HK-2 (cell line): ENCODE data around the gene FGF11.
"Not testable (repeated sequence)": the region's sequence is repeated elsewhere in the genome, so short reads cannot be mapped to it uniquely, and the experiment has no call there.

ENCODE experiments used
- DNase-seq: peaks from one replicate; pipeline ENCODE4 v3.0.0-alpha.2; 2018; ENCODE audit not compliant: unreplicated experiment

FGF11 gene

DNA sequence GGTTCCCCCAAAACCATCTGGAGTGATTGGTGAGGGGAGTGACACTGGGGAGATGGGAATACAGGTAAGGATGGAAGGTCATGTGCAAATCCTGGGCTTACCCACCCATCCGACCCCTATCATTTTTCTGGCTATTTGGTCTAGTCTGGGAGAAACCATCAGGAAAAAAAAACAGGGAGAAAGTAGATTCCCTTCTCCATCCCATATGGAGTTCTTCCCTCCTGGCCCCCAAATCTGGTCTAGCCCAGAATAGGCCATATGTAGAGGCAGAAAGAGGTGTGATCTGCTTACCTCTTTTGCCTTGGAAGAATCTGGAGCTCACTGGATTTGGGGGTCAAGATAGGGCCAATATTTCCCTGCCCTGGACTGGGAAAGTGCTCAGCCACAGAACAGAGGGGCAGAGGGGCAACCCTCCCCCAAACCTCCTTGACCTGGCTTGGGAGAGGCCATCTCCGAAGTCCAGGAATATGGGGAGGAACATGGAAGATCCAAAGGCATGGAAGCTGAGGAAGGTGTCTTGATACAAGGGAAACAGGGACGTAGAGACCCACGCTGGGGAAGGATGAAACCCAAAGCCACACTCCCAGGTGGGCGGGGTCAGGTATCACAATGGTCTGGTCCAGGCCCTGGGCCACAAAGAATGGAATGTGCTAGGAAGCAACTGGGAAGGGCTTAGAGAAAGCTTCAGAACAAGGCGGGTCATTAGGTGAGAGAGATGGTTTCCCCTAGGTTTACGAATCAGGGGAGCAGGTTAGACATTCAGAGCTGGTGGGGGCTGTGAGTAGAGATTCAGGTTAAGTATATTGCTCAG is 21.7 kb downstream of the FGF11 start:
- no peak for DNase-seq

DNA sequence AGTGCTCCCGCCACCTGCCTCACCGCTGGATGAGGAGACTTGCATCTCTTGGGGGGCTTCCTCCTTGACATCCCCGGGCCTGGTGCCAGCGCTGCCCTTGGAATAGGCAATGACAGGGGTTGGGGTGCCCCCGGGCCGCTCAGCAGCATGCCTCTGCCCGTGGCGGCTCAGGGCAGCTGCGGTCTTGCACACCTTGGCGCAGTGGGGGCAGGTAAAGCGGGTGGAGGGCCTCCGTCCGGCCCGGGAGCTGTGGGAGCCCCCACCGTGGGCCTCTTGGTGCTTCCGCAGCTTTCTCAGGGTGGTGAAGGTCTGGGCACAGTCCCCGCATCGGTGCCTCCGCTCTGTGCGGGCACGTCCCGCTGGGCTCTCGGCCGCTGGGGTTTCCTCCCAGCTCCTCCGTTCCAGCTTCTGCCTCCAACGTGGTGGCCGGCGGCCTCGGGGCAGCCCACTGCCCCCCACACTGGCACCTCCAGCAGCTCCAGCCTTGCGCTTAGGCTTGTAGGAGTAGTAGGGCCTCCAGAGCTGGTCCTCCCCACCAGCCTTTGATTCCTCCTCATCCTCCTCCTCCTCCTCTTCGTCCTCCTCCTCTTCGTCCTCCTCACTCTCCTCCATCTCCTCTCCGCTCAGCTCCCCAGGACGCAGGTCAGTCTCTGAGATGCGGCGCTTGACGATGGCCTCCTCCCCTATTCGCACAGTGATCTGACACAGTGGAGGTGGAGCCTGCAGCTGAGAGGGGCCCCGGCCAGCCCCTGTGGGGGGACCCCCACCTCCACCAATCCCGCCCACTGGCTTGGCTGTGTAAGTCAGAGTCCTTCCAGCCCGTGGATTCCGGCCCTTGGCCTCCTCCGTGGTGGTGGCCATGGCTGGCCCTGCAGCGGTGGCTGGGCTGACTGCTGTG is 23.4 kb downstream of the FGF11 start:
- no peak for DNase-seq

DNA sequence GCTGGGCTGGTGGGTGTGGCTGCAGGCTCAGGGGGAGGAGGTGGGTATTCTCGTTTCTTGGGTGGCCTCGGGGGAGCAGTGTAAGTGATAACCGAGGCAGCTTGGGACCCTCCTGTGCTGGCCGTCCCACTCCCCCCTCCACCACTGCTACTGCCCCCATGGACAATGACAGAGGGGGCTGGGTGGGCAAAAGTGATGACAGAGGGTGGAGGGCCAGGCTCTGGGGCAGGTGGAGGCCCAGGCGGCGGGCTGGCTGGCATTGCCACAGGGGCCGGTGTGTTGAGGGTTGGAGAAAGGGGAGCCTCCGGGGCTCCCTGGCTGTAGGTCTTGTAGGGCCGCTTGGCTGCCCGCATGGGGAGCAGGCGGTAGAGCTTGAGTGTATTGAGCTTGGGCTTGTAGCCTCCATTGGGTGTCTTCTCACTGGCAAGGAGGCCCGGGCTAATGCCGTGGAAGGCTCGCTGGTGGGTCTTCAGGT is 24.1 kb downstream of the FGF11 start:
- DNase-seq = no peak

DNA sequence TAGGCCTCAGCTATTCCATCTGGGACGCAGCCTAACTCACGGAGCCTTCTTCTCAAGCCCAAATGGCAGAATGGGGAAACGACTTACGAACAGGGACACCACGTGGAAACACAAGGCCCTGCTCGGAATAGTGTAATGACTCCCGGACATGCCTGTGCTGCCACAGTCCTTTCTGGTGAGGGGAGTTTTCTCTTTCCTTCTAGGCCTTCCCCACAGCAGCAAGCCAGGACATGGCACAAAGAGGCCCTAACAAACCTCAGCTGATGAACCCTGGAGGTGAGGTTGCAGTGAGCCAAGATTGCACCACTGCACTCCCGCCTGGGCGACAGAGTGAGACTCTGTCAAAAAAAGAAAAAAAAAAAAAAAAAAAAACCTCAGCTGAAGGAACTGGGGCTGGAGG is 24.8 kb downstream of the FGF11 start:
- DNase-seq = no peak

DNA sequence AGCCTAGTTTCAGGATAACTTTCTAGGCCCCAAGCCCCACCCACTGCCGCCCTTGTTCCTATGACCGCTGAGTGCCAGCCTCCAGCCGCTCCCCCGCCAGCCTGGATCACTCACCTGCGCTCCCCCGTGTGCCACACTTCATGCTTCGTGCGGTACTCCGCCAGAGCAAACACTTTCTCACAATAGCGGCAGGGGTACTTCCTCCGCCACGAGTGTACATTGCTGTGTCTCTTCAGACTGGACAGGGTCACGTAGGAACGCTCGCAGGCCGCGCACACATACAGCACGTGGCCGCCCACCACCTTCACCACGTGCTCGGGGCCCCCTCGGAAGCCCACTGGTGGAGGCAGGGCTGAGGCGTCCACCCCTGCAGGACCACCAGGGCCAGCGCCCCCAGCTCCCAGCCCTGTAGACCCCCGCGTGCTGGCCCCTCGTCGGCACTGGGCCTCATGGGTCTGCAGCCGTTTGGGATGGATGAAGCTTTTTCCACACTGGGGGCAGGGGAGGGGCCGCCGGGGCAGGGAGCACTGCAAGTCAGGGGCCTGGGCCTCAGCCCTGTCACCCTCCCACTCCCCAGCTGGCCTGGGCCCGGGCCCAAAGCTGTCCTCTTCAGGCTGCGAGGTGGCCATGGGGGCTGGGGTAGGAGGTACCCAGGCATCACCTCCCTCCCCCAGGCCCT is 26.4 kb downstream of the FGF11 start:
- no peak for DNase-seq

DNA sequence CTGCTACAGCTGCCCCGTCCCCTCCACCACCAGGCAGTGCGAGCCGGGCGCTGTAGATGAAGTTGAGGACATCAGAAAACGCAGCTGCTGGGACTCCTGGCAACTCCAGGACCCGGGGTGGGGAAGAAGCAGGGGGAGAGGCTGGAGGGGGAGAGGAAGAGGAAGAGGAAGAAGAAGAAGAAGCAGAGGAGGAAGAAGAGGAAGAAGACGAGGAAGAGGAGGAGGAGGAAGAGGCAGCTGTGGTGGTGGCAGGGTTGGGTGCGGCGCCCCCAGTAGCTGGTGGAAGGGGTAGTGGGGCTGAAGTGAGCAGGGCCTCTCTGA is 27.0 kb downstream of the FGF11 start:
- DNase-seq = no peak

DNA sequence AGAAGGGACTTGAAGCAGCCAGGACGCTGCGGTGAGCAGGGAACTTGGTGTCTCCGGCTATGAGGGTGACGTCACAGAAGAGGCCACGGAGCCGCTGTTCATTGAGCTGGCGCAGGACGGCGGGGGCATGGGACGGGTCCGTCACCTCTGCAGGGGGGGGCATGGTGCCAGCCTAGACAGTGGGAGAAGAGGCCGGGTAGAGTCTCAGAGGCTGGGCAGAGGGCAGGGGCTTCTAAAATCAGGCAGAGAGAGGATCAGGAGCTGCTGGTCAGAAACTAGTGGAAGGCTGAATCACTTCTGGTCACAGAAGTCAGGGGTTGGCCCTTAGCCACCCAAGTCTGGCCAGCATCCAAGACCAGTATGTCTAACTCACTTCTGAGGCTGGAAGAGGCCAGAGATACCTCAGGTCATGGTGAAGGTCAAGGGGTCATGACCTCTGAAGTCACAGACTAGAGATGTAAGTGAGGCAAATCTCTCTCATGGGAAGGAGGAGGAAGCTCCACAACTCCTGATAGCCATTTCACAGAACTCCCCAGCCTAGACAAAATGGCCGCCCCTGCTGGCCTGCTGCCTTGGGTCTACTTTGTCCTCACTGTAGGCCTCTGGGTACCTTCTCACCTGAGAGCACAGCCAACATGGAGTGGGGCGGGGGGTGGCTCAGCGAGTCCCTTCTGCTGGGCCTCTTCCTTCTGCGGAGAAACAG is 27.5 kb downstream of the FGF11 start:
- peak; percentile 44 for DNase-seq

GRCh38 chr17:7467498-7467897 is 28.2 kb downstream of the FGF11 start:
- no peak for DNase-seq

DNA sequence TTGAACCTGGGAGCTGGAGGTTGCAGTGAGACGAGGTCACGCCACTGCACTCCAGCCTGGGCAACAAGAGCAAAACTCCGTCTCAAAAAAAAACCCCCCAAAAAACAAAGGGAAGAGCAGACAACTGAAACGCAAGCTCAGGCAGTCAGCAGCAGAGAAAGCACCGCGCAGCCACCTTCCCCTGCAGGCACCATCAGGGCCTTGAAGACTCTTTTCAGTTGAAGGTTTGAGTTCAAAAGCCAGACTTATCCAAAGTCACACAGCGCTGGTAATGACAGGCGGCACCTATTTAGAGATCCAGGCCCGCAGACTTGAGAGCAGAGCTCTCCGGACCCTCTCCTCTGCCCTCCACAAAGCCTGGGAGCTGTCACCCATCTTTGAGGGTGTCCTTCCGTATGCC is 29.0 kb downstream of the FGF11 start:
- DNase-seq = no peak

DNA sequence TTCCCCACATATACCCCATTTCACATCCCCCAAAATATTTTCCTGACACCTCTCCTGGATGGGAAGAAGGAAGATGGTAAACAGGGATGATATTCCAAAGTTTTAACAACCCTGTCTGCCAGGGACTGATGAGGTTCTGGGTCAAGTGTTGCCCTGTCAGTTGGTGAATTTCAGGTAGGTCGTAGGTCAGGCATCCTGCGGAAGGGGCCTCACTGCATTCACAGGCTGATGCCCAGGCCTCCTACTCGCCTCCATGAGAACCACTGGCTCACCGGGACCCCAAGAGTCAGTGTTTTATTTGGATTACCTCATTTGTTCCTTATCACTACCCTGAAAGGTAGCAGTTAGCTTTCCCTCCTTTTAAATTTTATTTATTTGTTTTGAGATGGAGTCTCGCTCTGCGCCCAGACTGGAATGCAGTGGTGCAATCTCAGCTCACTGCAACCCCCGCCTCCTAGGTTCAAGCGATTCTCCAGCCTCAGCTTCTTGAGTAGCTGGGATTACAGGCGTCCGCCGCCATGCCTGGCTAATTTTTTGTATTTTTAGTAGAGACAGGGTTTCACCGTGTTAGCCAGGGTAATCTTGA is 29.6 kb downstream of the FGF11 start:
- DNase-seq = no peak

GRCh38 chr17:7469843-7470242 is 30.5 kb downstream of the FGF11 start:
- not testable (repeated sequence) for DNase-seq

GRCh38 chr17:7470457-7470973 is 31.2 kb downstream of the FGF11 start:
- DNase-seq = not testable (repeated sequence)

GRCh38 chr17:7471729-7472128 is 32.4 kb downstream of the FGF11 start:
- DNase-seq = no peak

- not testable (repeated sequence) for DNase-seq
Measured at GRCh38 chr17:7474767-7475166, 35.5 kb downstream of the FGF11 start.

DNA sequence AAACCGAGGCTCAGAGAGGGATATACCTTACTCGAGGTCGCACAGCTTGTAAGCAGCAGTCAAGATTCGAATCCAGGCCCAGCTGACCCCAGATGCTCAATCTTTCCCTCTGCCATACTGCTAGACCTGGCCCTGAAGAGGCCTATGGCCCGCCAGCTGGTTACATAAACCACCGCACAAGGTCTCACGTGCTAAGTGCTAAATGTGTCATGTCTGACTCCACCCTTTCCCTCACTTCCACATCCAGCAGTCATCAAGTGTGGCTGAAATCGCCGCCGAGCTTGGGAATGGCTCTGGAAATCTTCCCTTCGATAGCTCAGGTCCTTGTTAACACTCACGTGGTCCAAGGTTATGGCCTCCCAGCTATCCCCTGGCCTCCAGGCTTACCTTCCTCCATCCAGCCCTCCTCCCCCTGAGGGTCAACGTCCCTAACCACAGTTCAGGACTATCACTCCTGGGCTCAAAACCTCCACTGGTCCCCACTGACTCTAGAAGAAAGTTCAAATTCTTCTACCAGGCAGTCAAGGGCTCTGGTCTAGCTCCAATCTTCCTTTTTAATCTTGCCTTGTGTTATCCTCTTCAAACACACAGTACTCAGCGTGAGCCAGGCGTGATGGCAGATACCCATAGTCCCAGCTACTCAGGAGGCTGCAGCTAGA is 36.6 kb downstream of the FGF11 start:
- no peak for DNase-seq

DNA sequence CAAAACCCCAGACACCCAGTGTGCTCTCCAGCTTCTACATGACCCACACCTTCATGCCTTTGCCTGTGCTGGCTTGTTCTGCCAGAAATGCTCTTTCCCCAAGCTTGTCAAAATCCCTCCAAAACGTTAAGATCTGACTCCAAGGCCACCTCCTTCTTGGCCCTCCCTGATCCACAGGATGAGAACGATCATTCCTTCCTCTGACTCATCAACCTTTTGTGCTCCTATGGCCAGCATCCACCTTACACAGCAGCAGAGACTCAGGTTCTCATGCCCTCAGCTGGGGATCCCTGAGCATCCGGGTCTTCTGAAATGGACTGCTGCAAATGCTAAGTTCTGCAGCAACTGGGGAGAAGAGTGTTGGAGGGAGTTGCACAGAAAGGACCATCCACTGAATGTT is 37.2 kb downstream of the FGF11 start:
- no peak for DNase-seq

GRCh38 chr17:7476951-7477350 is 37.6 kb downstream of the FGF11 start:
- no peak for DNase-seq

DNA sequence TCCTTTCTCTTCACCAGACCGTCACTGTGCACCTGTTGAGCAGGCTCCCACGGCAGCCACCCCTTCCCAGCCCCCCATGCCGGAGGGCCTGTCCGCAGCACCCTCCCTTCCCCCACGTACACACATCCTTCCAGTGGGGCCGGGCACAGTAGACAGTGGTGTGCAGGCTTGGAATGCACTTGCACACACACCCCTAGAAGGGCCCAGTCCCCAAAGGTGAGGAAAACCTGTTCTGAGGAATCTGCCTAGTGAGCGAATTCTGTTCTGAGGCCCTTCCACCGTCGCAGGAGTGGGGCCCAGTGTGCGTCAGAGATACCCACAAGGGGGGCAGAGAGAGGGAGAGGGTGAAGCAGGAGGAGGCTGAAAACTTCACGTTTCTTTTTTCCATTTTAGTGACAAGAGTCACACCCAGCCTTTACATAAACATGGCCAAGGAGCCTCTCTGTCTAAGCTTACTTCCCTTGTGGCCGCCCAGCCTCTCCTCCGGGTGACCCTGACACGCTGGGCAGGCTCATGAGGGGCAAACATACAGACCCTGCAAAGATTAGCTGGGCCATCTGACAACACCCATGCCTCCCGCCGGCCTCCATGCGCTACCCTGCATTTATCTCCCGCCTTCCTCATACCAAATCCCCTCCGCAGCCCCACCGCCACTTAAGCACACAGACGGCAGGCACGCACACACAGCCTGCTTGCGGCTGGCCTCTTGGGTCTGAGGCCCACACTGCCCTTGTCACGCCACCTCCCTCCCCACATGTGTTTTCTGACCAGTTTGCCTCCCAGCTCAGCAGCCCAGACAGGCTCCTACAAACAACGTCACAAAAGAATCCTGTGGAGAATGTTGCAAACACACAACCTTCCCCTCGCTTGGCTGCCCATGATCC is 38.3 kb downstream of the FGF11 start:
- no peak for DNase-seq
